Measurements from ENCODE around the gene PERCC1.

Gene PERCC1

DNA sequence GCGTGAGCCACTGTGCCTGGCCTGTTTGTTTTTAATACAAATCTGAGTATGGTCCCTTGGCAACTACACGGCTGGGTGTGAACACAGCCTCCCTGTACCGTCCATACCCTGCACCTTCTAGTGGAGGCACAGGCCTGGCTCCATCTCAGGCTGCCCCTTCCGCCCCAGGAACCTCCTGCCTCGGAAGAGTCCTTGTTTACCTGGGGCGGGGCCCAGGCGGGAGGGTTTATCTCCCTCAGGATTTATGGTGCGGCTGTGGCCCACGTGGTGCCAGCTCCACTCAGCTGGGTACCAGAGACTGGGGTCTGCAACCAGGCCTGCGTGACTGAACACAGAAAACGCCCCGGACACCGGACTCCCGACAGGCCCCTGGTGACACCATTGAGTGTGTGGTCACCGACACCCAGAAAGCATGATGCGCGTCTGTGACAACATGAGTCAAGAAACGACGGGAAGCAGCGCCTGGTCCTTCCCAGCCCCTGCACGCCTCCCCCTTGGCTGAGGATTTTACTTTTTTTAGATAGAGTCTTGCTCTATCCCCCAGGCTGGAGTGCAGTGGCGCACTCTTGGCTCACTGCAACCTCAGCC, 35.3 kb upstream of the PERCC1 start:
- H3K9ac ChIP-seq (ENCODE audit: low read depth, low read length): no peak overlapping the region
- H3K4me3 ChIP-seq (ENCODE audit: low read length): no peak overlapping the region
- H3K9me3 ChIP-seq (ENCODE audit: insufficient read depth, low read depth, low read length): no peaks in the 10 kb centered on the region
- H3K27ac ChIP-seq (ENCODE audit: low read depth, low read length): no peak overlapping the region
- H3K36me3 ChIP-seq (ENCODE audit: insufficient read depth, low read length): peaks cover 8% of the 10 kb centered on the region; the same call in 1 of the 2 replicates
- 95% methylated on average over 22 of the region's 22 CpGs for WGBS
- H3K4me1 ChIP-seq (ENCODE audit: insufficient read depth, low read length): no peaks in the 10 kb centered on the region
- H3K27me3 ChIP-seq (ENCODE audit: insufficient read depth, low read length): no peaks in the 10 kb centered on the region

DNA sequence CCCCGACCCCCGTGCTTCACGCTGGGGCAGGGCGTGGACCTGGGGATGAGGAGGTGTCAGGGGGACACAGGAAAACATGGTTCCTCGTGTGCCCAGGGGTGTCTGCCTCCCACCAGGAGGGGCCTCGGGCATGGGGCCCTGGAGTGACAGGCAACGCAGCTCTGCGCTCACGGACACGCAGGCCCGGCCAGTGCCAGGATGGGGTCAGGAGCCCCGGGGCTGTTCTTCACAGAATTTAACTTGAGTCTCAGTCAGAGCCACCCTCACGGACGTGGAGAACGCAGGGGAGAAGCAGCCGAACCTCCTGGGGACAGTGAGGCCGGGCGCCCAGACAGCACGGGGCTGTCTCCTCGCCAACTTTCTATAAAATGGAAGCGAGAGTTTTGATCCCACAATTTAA, 33.1 kb upstream of the PERCC1 start:
- Histone ChIP-seq H3K27me3 (ENCODE audit: insufficient read depth, low read length) (no peaks in the 10 kb centered on the region), H3K4me1 (ENCODE audit: insufficient read depth, low read length) (no peaks in the 10 kb centered on the region), H3K27ac (ENCODE audit: low read depth, low read length) (no peak overlapping the region), H3K9ac (ENCODE audit: low read depth, low read length) (no peak overlapping the region), H3K36me3 (ENCODE audit: insufficient read depth, low read length) (peaks cover 14% of the 10 kb centered on the region; the same call in 1 of the 2 replicates), H3K4me3 (ENCODE audit: low read length) (no peak overlapping the region), H3K9me3 (ENCODE audit: insufficient read depth, low read depth, low read length) (no peaks in the 10 kb centered on the region)
- 96% methylated on average over 21 of the region's 21 CpGs for WGBS

- peaks cover 12% of the 10 kb centered on the region; the same call in 1 of the 2 replicates for H3K36me3 ChIP-seq (ENCODE audit: insufficient read depth, low read length)
- no peak overlapping the region for H3K27ac ChIP-seq (ENCODE audit: low read depth, low read length)
- no peaks in the 10 kb centered on the region for H3K27me3 ChIP-seq (ENCODE audit: insufficient read depth, low read length)
- H3K4me1 ChIP-seq (ENCODE audit: insufficient read depth, low read length): no peaks in the 10 kb centered on the region
- 92% methylated on average over 9 of the region's 9 CpGs for WGBS
- no peak overlapping the region for H3K9ac ChIP-seq (ENCODE audit: low read depth, low read length)
- no peak overlapping the region for H3K4me3 ChIP-seq (ENCODE audit: low read length)
- no peaks in the 10 kb centered on the region for H3K9me3 ChIP-seq (ENCODE audit: insufficient read depth, low read depth, low read length)
Measured at GRCh38 chr16:1398351-1398750, 32.5 kb upstream of the PERCC1 start.

DNA sequence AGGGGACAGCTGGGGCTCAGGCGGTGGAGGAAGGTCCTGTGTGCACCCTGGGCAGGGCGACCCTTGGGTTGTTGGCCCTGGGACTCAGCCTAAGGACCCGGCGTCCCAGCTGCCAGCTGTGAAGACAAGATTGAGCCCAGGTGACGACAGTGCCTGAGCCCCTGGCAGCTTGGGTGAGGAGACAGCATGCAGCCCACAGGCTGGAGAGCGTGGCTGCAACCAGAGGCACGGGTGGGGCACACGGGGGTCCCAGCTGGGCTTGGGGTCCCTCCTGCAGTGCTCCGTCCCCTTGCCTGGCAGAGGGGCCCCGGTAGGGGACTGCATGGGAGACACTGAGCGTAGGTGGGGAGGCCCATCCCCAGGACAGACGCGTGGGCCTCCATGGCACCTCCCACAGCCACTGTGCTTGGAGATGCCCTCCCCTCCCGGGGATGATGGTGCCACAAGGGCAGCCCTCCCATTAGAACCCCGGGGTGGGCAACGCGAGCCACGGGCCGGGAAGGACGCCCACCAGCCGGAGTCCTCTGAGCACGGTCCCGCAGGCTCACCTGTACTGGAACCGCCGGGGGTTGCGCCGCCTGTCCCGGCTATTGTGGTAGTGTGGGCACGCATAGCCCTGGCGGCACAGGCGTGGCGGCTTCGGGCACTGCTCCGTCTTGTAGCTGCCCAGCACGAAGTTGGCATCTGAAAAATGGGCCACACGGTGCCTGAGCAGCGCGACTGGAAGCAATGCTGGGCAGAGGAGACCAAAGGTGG, 31.9 kb upstream of the PERCC1 start:
- H3K36me3 ChIP-seq (ENCODE audit: insufficient read depth, low read length): peaks cover 12% of the 10 kb centered on the region; the same call in 1 of the 2 replicates
- H3K9ac ChIP-seq (ENCODE audit: low read depth, low read length): no peak overlapping the region
- WGBS: 96% methylated on average over 38 of the region's 38 CpGs
- no peak overlapping the region for H3K4me3 ChIP-seq (ENCODE audit: low read length)
- H3K27me3 ChIP-seq (ENCODE audit: insufficient read depth, low read length): no peaks in the 10 kb centered on the region
- H3K27ac ChIP-seq (ENCODE audit: low read depth, low read length): no peak overlapping the region
- H3K4me1 ChIP-seq (ENCODE audit: insufficient read depth, low read length): no peaks in the 10 kb centered on the region
- no peaks in the 10 kb centered on the region for H3K9me3 ChIP-seq (ENCODE audit: insufficient read depth, low read depth, low read length)

GRCh38 chr16:1401061-1401757, 29.7 kb upstream of the PERCC1 start:
- WGBS: 90% methylated on average over 29 of the region's 29 CpGs
- Histone ChIP-seq H3K27ac (ENCODE audit: low read depth, low read length) (no peak overlapping the region), H3K4me3 (ENCODE audit: low read length) (no peak overlapping the region), H3K4me1 (ENCODE audit: insufficient read depth, low read length) (no peaks in the 10 kb centered on the region), H3K9me3 (ENCODE audit: insufficient read depth, low read depth, low read length) (no peaks in the 10 kb centered on the region), H3K9ac (ENCODE audit: low read depth, low read length) (no peak overlapping the region), H3K27me3 (ENCODE audit: insufficient read depth, low read length) (no peaks in the 10 kb centered on the region), H3K36me3 (ENCODE audit: insufficient read depth, low read length) (peaks cover 12% of the 10 kb centered on the region; the same call in 1 of the 2 replicates)

DNA sequence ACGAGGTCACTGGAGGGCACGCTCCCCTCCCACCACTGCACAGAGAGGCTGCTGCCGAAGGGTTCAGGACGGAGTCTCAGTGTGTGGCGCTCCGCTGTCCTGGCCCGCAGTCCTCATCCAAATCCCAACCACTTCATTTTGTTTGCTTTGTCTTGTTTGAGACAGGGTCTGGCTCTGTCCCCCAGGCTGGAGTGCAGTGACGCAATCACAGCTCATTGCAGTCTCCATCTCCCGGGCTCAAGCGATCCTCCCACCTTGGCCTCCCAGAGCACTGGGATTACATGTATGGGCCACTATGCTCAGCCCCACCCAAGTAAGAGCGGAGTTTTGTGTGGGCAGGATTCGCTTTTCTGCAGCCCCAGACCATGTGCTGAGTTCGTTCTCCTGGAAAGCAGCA, 29.1 kb upstream of the PERCC1 start:
- peaks cover 12% of the 10 kb centered on the region; the same call in 1 of the 2 replicates for H3K36me3 ChIP-seq (ENCODE audit: insufficient read depth, low read length)
- no peak overlapping the region for H3K4me3 ChIP-seq (ENCODE audit: low read length)
- no peaks in the 10 kb centered on the region for H3K4me1 ChIP-seq (ENCODE audit: insufficient read depth, low read length)
- WGBS: 98% methylated on average over 13 of the region's 13 CpGs
- no peaks in the 10 kb centered on the region for H3K27me3 ChIP-seq (ENCODE audit: insufficient read depth, low read length)
- no peak overlapping the region for H3K27ac ChIP-seq (ENCODE audit: low read depth, low read length)
- H3K9ac ChIP-seq (ENCODE audit: low read depth, low read length): no peak overlapping the region
- no peaks in the 10 kb centered on the region for H3K9me3 ChIP-seq (ENCODE audit: insufficient read depth, low read depth, low read length)

GRCh38 chr16:1403036-1403435, 27.8 kb upstream of the PERCC1 start:
- peaks cover 12% of the 10 kb centered on the region; the same call in 1 of the 2 replicates for H3K36me3 ChIP-seq (ENCODE audit: insufficient read depth, low read length)
- no peak overlapping the region for H3K9ac ChIP-seq (ENCODE audit: low read depth, low read length)
- no peak overlapping the region for H3K27ac ChIP-seq (ENCODE audit: low read depth, low read length)
- H3K4me3 ChIP-seq (ENCODE audit: low read length): no peak overlapping the region
- H3K27me3 ChIP-seq (ENCODE audit: insufficient read depth, low read length): no peaks in the 10 kb centered on the region
- 95% methylated on average over 22 of the region's 22 CpGs for WGBS
- H3K4me1 ChIP-seq (ENCODE audit: insufficient read depth, low read length): no peaks in the 10 kb centered on the region
- no peaks in the 10 kb centered on the region for H3K9me3 ChIP-seq (ENCODE audit: insufficient read depth, low read depth, low read length)

DNA sequence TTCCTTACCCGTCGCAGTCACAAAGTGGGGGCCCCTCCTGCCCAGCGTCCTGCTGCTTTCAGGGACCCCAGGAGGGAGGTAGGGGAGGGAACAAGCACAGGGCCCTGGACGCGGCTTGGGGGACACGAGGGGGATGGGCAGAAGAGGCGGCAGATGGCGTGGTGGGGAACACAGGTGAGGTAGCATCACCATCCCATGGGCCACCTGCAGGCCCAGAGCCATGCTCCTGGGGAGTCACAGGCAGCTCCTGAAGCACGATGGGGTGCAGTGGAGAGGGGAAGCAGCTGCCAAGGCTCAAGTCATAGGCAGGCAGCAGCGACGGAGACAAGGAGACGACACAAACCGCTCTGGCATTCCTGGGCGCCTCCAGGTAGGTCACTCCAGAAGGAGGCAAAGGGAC, 27.1 kb upstream of the PERCC1 start:
- Histone ChIP-seq H3K4me1 (ENCODE audit: insufficient read depth, low read length) (no peaks in the 10 kb centered on the region), H3K36me3 (ENCODE audit: insufficient read depth, low read length) (peaks cover 12% of the 10 kb centered on the region; the same call in 1 of the 2 replicates), H3K9me3 (ENCODE audit: insufficient read depth, low read depth, low read length) (no peaks in the 10 kb centered on the region), H3K9ac (ENCODE audit: low read depth, low read length) (no peak overlapping the region), H3K4me3 (ENCODE audit: low read length) (no peak overlapping the region), H3K27ac (ENCODE audit: low read depth, low read length) (no peak overlapping the region), H3K27me3 (ENCODE audit: insufficient read depth, low read length) (no peaks in the 10 kb centered on the region)
- WGBS: 93% methylated on average over 14 of the region's 14 CpGs

DNA sequence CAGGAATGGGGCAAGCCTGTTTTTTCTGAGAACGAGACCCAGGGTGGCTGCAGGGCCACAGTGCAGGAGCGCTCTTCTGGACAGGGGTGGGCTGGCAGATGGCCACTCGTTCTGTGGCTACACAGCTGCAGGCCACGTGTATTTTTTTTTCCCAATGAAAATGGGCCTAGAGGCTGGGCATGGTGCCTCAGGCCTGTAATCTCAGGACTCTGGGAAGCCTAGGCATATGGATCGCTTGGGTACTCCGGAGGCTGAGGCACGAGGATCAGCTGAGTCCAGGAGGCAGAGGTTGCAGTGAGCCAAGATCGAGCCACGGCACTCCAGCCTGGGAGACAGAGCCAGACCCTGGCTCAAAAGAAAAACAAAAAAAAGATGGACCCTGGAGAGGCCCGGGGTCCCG, 23.1 kb upstream of the PERCC1 start:
- peaks cover 6% of the 10 kb centered on the region; the same call in 1 of the 2 replicates for H3K36me3 ChIP-seq (ENCODE audit: insufficient read depth, low read length)
- peak overlapping the region; percentile 92 for H3K4me3 ChIP-seq (ENCODE audit: low read length)
- WGBS: 62% methylated on average over 11 of the region's 11 CpGs
- no peaks in the 10 kb centered on the region for H3K4me1 ChIP-seq (ENCODE audit: insufficient read depth, low read length)
- peak overlapping the region; percentile 39; the same call in 1 of the 2 replicates for H3K9ac ChIP-seq (ENCODE audit: low read depth, low read length)
- H3K27me3 ChIP-seq (ENCODE audit: insufficient read depth, low read length): no peaks in the 10 kb centered on the region
- H3K9me3 ChIP-seq (ENCODE audit: insufficient read depth, low read depth, low read length): no peaks in the 10 kb centered on the region
- H3K27ac ChIP-seq (ENCODE audit: low read depth, low read length): peak overlapping the region; percentile 58; the same call in 1 of the 2 replicates

DNA sequence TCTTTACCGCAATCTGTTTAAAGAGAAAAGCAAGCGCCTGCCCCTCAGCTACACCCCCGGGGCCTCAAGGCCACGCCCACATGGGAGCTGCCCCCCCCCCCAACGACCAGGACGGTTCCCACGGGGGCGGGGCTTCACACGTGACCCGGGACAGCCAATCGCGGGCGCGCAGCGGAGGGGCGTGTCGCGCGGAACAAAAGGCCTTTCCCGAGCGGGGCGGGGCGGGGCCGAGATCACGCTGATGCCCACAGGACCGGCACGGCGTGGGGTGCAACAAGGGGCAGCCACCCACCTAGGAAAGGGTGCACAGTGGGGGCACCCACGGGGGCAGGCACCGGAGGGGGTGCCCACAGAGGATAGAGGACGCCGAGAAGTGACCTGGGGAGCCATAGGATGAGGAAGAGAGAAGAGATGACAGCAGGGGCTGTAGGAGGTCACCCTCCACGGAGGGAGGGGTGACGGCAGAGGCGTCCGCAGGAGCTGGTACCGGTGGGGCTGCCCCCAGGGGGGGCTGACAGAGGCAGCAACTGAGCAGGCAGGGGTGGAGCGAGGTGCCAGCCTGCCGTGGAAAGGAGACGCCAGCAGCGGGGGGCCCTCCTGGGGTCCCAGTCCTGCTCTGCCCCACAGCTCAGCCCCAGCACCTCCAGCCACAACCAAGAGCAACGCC, 22.6 kb upstream of the PERCC1 start:
- Histone ChIP-seq H3K4me3 (ENCODE audit: low read length) (peak overlapping the region; percentile 92), H3K36me3 (ENCODE audit: insufficient read depth, low read length) (peaks cover 8% of the 10 kb centered on the region; the same call in 1 of the 2 replicates), H3K4me1 (ENCODE audit: insufficient read depth, low read length) (no peaks in the 10 kb centered on the region), H3K27ac (ENCODE audit: low read depth, low read length) (no peak overlapping the region), H3K27me3 (ENCODE audit: insufficient read depth, low read length) (no peaks in the 10 kb centered on the region), H3K9ac (ENCODE audit: low read depth, low read length) (peak overlapping the region; percentile 67), H3K9me3 (ENCODE audit: insufficient read depth, low read depth, low read length) (no peaks in the 10 kb centered on the region)
- 3% methylated on average over 40 of the region's 42 CpGs for WGBS
